Activated CD4-positive, alpha-beta T cell treated with anti-CD3 and anti-CD28 coated beads, Interleukin-2, Interleukin-6, amounts not matched to agents 100 ng/mL and 50 ng/mL, durations not matched to agents 16 hours and 8 hours (primary cell): ENCODE measurements around the gene MEIS2.

ENCODE experiments used
- DNase-seq: peaks from one replicate; pipeline ENCODE4 v3.0.0-alpha.2; 2020

Gene MEIS2

DNA sequence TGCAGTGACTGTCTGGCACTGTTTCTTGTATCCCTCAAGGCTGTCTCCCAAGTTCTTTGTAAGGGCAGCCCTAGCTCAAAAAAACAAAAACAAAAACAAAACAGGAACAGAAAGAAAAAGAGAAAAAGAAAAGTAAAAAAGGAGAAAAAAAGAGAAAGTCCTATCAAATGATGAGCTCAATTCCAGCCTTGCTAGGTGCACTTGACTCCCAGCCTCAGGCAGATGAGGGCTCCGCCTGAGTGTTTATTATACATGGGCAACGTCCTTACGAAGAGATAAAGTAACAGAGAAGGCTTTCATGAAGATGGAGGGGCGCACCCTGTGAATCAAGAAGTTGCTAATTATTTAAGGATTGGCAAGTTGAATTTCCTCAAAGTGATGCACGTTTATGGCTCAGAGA is 175.3 kb downstream of the MEIS2 start:
- DNase-seq: no peak

DNA sequence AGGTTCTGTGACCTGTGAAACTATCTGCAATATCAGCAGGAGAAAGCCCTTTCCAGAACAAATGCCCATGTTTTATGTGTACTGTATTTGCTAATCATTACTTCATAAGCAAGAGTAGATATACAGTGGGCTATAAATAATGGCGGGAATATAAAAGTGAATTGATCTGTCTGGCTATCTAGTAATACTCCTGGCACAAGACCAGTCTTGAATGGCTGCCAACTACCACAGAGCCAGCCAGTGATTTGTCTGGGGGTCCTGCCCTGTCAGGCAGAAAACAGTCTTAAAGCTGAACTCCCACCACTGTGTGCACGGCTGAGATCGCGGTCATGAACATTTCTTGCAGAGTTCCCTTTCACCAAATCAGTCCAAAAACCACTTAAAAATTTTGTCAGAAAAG is 176.3 kb downstream of the MEIS2 start:
- no peak for DNase-seq

DNA sequence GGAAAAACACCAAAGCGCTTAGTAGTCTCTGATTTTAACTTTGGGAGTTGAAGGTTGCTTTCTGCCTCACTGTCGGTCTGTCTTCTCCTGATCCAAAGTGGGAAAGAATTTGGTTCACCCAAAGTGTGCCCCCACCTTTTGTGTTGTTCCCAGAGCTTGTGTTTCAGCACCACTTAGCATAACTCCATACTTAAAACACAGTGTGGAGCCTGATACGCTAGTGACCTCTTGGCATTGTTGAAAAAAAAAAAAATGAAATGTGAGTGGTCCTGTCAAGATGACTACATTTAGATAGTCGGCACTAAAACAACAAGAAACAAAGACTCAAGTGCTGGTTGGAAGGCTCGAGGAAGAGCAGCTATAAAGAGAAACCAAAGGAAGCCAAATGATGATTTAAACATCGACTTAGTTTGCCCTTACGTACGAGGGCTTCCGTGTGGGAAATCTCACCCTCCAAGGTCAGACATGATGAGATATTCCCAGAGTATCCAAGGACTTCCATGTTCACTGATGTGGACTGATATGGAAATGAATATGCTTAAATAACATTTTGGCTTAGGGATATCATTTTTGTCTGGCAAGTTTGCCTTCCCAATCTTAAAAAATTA is 178.8 kb downstream of the MEIS2 start:
- no peak for DNase-seq

DNA sequence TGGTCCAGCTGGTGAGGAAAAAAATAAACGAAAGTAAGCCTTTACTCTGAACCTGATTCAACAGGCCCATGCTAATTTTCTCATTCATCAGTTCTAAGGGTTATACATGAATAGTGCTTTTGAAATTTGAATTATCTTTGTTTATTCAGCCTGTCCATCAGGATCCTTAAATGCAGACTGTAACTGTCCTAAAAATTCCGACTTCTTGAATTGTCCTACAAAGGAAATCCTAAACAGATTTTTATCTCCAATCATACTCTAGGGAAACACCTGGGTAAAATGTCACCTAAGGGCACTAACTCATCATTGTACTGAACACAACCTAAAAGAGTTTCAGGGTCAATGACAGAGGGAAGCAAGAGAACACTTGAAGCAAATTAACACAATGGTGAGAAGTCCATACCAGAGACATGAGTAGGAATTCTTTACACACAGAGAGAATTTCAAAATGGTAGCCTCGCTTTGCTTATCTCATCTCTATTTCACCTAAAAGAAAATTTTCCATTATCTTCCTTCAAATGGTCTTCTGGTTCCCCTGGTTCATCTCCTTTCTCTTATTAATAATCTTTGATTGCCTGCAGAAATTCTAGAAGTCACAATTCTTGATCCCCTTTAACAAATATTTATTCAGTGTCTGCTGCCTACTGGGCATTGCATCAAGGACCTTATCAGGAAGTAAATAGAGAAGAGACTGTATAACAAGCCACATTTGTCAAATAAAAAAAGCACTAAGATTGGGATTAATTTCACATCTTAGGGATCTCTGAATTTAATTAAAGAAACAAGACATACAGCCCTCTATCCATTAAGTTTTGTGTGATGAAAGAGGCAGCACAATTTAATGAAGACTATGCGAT is 182.7 kb downstream of the MEIS2 start:
- DNase-seq: no peak

DNA sequence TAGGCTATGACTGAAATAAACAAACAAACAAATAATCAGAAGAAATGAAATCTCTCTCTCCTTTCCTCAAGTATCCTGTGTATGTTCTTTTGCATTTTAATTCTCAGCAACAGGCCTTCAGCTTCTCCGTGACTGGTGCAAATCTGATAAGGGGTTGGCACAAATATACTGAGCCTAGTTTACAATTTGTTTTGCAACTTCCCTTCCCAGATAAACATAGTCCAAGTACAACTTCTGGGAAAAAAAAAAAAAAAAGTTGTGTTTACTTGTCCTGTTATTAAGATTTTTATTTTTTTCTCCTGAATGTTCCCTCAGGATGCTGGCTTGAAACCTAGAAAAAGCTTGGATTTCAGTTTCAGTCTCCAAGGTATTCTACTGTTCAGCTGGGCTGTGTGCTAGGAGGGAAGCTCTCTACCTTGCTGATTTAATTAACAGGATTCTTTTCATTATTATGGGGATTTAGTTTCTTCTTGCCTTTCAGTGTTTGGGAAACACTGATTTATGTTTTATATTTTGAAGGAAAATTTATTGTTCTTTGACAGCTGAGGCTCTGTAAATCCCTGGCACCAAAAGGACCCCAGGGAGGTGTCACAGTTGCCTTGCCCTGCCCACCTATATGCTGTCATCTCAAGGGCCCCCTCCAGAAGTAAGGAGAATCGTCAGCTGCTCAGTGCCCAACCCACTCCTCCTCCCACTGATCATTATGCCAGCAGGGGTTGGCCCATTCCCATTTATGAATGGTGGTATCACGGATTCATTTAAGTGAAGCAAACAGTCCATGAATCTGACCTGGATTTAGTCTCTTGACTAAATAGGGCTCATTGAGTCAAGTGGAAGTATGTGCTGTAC is 185.2 kb downstream of the MEIS2 start:
- no peak for DNase-seq

DNA sequence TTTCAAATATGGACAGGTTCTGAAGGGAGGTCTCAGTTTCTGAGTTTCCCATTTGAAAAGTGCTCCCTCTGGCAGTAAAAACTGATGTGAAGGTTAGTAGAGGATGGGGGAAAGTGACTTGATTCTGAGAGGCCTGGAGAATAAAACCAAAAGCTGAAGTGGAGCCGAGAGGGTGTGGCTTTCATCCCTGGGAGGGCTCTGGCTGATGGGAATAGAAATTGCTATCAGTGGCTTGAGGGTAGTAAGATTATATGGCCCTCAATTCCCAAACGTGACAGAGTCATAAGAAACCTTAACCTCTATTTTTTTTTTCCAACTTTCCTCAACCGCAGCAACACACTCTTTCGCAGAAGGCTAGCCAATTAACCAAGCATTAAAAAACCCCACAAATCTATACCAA is 185.9 kb downstream of the MEIS2 start:
- DNase-seq: no peak

DNA sequence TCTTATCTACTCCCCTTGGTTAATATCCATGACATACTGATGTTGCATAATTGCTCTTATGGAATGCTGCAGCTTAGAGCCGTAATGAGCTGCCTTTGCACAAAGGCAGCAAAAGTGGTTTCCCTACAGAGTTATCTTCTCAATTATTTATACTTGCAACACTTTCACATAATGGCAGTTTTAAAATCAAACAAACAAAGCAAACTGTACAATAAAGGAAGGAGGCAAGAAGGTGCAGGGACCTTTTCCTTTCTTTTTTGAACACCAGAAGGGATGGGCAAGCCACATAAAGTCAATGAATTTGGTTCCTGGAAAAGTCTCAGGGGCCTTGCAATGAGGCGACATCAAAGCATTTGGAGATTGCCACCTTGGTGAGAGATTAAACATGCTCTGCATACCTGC is 188.0 kb downstream of the MEIS2 start:
- DNase-seq: no peak

DNA sequence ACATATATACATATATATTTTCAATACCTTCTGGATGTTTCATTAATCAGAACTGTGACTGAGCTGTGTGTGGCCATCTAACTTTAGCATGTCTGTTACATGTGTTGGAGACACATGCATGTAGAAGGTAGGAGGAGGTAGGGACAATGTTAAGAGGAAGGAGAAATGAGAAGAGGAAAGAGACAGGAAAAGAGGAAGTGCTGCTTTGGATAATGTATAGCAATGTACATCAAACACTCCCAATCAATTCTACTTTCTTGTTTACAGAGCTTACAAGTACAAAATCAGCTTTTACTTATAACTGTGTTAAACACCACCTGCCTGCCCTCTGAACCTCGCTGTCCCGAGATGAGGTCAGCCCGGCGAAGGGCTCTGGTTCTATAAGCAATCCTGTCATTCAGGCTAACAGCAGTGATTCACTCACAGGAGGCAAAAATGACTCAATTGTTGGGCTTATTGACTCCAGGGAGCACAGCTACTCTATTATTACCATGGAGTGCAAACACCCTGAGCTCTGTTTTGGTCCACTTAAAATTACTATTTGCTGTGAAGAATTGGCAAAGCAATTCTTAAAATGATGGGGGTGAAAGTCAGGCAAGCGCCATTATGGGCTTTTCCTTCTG is 188.9 kb downstream of the MEIS2 start:
- DNase-seq: no peak

DNA sequence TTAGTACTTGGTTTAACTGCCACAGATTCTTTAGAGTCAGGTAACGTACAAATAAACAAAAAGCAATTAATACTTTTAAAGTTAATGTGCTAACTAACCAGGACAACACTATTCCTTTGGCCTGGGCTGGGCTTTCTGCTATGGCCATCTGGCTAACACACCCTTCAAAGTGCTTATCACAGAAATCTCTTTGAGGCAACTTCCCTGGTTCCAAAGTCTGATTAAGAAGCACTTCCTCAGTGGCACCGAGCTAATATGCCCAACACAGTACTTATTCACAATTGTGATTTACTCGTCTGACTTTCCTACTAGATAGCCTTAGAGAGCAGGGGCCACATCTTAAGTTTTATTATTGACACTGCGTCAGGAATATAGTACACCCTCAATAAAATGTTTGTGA is 191.4 kb downstream of the MEIS2 start:
- DNase-seq: no peak

DNA sequence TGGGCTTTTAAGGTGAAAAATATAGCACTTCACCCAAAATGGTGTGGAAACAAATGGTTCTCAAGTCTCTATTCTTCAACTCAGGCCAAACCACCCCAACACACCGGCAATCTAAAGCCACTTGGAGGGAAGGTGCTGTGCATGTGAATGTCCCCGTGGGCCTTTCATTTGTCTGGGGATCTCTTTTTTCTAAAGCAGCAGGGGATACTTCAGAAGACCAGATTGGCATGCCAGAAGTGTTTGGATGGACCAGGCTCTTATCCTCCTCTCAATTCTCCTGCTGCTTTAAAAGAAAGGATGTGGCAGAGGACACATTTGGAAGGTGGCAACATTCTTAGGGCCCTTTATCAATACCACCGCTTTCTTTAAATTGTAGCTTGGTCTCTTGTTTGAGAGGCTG is 193.1 kb downstream of the MEIS2 start:
- DNase-seq: no peak

DNA sequence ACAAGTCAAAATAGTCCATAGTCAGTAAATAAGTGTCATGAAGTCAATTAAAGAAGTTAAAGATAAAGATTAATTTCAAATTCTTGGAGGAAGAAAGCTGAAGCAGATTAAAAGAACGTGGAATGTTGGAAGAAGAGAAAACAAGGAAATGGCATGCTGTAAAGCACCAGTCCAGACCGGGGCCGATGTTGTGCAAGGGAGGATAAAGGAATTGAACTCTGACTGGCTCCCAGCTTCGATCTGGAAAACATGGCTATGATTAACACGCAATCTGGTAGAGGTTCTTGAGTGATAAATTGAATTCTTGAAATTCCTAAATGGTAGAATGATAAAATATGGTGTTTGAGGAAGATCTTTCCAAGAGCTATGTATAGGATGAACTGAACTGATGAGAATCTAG is 194.4 kb downstream of the MEIS2 start:
- no peak for DNase-seq

DNA sequence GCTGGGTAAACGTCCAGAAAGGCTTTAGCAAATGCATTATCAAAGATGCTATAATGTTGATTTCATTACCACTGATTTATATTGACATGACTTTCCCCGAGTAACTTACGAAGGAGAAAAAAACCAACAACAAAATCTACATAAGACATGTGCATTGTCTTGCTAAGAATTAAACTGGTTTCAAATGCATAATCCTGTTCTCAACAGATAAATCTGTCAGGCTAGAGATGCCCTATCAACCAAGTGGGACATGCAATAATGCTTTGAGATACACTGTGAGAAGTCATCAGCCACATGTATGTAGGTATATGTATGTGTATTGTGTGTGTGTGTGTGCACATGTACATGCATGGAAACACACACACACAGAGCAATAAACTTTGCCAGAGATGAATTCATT is 195.6 kb downstream of the MEIS2 start:
- DNase-seq: no peak

DNA sequence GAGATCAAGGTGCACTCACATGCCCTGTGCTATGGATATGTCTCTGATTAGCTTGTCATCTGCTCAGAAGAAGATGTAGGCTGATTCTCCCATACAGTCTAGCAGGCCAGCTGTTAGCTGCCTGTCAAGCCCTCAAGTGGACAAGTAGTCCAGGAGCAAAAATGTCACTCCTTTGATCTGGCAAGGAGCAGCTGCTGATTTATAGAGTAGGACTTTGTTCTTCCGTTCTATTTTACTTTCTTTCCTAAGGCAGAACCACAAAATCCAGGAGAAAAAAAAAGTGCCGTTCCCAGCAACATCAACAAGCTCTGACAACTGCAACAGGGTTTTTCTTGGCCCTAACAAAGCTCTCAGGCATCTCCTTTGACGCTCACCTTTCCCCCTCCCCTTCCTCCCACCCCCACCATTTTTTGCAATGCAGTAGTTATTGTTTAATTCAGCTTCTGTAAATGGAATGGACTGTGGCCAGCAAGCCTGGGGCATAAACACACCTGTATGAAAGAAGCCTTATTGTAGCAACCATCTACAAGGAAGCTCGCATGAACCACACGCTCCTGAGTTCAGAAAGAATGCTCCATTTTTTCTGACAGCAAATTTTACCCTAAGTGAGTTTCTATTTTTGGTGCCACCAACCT is 196.3 kb downstream of the MEIS2 start:
- DNase-seq: no peak

DNA sequence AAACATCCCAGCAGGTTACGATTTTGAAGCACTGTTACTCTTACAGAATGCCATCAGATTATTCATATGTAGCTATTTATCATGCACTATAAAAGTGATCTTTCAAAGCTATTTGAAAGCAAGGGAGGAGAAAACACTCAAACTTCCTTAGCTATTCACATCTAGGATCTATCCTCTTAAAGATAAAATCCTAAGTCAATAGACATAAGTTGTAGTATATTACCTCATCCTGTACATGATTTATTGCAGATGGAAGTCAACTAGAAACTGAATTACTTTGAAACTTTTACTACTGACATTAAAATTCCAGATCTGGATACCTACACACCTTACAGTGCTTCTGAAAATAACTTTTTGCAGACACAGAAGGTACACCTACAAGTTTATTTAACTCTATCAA is 197.2 kb downstream of the MEIS2 start:
- no peak for DNase-seq

DNA sequence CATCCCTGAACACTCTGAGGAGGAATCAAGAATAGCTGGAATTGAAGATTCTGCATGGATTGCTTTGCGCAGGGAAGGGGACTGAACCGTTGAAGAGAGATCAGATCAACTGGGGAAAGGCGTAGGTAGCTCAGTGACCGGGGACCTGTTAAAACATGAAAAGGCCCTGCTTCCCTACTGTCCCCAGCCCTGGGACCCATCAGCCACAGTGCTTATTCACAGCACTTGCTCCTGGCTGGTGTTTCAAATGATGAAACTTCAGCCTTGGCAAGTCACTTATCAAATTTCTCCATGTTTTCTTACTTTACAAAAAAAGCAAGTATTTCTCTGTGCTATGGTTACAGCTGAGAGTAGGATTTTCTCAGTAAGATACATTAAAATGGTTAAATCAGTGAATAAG is 199.3 kb downstream of the MEIS2 start:
- DNase-seq: no peak

DNA sequence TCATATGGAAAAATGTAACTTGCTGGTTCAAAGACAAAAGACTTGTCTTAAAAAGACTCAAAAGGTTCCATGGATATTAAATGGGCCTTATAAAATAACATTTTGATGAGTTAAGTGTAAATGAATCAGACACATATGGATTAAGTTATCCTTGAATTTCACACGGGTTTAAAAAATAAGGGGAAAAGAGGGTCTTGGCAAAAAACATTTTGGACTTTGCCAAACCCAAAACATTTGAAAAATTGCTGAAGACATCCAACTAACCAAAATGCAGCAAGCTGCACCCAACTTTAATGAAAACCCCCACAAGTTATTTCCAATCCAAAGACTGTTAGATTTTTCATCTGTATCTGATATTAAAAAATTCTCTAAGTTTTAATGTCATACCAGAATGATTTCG is 200.7 kb downstream of the MEIS2 start:
- DNase-seq: no peak

DNA sequence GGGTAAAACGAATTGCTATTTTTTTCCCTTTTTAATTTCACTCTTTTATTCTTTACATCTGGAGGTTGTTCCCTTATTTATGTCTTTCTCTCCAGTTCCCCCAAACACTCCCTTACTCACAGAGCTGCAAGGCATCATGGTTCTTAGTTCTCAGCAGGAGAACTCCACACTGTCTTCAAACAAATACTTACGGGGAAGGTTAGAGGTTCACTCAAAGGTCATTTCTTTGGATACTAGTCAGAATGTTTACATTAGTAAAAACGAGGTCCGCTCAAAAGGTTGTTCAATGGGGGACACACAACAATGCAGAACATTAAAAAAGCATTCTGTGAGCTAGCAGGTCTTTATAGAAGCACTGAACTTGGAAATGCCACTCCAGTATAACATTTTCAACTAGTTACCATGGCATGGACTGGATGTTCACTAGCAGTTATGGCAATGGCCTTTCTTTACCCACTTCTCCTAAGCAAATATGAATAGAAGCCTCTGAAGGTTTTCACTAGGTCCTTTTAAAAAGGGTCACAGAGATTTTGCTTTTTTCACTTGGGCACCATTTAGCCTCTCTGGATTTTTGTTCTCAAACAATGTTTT is 201.7 kb downstream of the MEIS2 start:
- no peak for DNase-seq

DNA sequence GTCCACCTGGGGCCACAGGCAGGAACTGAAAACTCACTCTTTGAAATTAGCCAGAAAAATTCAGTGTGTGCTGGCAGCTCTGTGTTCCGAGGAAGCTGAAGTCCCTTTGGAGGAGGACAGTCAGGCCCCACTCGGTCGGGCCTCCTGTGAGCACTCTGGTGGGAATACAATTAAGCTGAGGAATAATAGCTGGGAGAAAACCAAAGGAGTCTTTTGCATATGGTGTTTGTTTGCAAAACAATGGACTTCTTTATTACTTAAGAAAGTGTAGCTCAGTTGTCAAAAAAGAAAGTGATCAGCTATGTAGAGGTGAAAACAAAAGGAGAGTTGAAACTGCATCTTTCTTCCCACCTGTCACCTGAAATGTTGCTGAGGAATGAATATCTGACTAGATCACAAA is 202.5 kb downstream of the MEIS2 start:
- no peak for DNase-seq

DNA sequence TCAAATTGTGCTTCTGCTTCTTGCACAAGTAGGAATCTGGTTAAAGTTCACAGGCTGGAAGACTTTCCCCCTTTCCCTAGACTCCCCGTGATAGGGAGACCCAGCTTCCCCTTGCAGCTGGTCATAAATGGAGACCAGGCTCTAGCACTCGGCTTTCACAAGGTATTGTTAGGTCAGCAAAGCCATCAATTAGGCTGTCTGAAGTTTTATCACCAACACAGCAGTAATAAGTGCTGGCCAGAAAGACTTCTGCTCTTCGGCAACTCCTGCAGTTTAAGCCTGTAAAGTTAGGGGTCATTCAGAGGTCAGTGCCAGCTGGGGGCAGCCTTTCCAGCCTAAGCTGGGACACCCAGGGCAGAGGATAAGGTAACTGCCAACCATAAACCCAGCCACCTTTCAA is 203.4 kb downstream of the MEIS2 start:
- no peak for DNase-seq

DNA sequence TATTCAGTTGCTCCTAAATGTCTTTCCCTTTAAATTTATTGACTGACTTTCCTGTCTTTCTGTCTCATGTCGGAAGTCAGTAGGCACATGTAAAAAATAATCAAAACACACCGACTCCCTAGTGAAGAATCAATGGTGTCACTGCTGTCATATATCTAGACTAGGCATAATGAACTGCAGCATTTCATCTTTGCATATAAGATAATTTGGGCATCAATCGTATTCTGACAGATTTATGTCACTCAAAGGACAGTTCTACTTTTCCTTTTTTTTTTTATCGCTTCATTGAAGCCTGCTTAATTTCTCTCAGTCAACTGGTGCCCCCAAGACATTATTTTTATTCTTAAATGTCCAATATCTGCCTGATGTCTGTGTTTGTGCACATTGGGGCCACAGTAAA is 206.3 kb downstream of the MEIS2 start:
- DNase-seq: no peak

DNA sequence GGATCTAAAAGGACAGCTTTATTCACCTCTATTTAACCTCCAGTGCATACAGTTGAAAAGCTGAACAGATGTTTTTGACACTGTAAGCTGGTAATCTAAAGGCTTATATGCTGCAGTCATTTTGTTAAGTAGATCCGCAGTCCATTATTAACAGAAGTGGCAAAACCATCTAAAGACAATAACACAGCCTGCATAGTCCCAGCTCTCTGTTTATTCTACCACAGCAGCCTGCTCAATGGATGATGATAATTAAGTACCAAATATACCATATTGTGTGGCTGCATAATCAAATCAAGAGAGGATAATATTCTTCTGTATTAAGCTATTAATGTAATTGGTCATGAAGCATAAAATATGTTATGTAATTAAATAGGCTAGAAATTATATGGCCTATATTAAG is 207.1 kb downstream of the MEIS2 start:
- DNase-seq: no peak
